Measurements from ENCODE around the gene TRIAP1. TPM values are rescaled to one million over a fixed set of nuclear protein-coding genes. Genes with fewer than 3 reads are reported as not detected.

Gene TRIAP1
- total and polyA plus RNA-seq, 4 donors = 9.6 to 32.9 (median 22.8) TPM

GRCh38 chr12:120485961-120486881 is 40.0 kb upstream of the TRIAP1 start:
- DNase-seq = no peak
- peaks cover 0 to 2% (median 0%) of the 10 kb centered on the region in 5 donors for H3K4me1 ChIP-seq (ENCODE audit: control insufficient read depth in 5 of 5, insufficient read depth in 5 of 5, low read length in 5 of 5)
- H3K9me3 ChIP-seq (ENCODE audit: control insufficient read depth in 4 of 4, insufficient read depth in 3 of 4, low read length in 3 of 4) = no peaks in the 10 kb centered on the region
- no peak overlapping the region for H3K27ac ChIP-seq (ENCODE audit: low read depth in 1 of 2, low read length in 1 of 2)
- WGBS, 2 donors = 96 to 98% methylated on average over 7 of the region's 7 CpGs
- ATAC-seq (ENCODE audit: insufficient read depth, low FRiP score) = no peak
- no peak for TF ChIP-seq CTCF (IDR thresholded peaks at IDR 0.05; ENCODE audit: control extremely low read depth, extremely low read depth)
- H3K4me3 ChIP-seq = no peak overlapping the region
- no peaks in the 10 kb centered on the region for H3K27me3 ChIP-seq (ENCODE audit: control insufficient read depth in 3 of 3, insufficient read depth in 3 of 3, low read length in 2 of 3)
- peaks cover 0 to 9% (median 4%) of the 10 kb centered on the region in 4 donors for H3K36me3 ChIP-seq (ENCODE audit: control insufficient read depth in 4 of 4, insufficient read depth in 4 of 4, low read length in 4 of 4)
- H3K9ac ChIP-seq (ENCODE audit: insufficient read depth in 1 of 2, low read length in 2 of 2) = no peak overlapping the region

- DNase-seq (no peak), ATAC-seq (ENCODE audit: insufficient read depth, low FRiP score) (no peak)
- H3K36me3 ChIP-seq (ENCODE audit: control insufficient read depth in 4 of 4, insufficient read depth in 4 of 4, low read length in 4 of 4) = peaks cover 0 to 4% (median 0%) of the 10 kb centered on the region in 4 donors
- H3K27me3 ChIP-seq (ENCODE audit: control insufficient read depth in 3 of 3, insufficient read depth in 3 of 3, low read length in 2 of 3) = no peaks in the 10 kb centered on the region
- no peaks in the 10 kb centered on the region for H3K4me1 ChIP-seq (ENCODE audit: control insufficient read depth in 5 of 5, insufficient read depth in 5 of 5, low read length in 5 of 5)
- H3K27ac ChIP-seq (ENCODE audit: low read depth in 1 of 2, low read length in 1 of 2) = no peak overlapping the region
- 96 to 100% methylated on average over 1 of the region's 1 CpG for WGBS, 2 donors
- H3K9me3 ChIP-seq (ENCODE audit: control insufficient read depth in 4 of 4, insufficient read depth in 3 of 4, low read length in 3 of 4) = no peaks in the 10 kb centered on the region
- H3K4me3 ChIP-seq = no peak overlapping the region
- no peak overlapping the region for H3K9ac ChIP-seq (ENCODE audit: insufficient read depth in 1 of 2, low read length in 2 of 2)
- TF ChIP-seq CTCF (IDR thresholded peaks at IDR 0.05; ENCODE audit: control extremely low read depth, extremely low read depth) = no peak
These were observed 37.4 kb upstream of the TRIAP1 start for GRCh38 chr12:120483621-120484020.

GRCh38 chr12:120481022-120481767 is 35.0 kb upstream of the TRIAP1 start:
- H3K27ac ChIP-seq (ENCODE audit: low read depth in 1 of 2, low read length in 1 of 2) = no peak overlapping the region
- ATAC-seq (ENCODE audit: insufficient read depth, low FRiP score) (no peak), DNase-seq (no peak)
- no peaks in the 10 kb centered on the region for H3K9me3 ChIP-seq (ENCODE audit: control insufficient read depth in 4 of 4, insufficient read depth in 3 of 4, low read length in 3 of 4)
- TF ChIP-seq CTCF (IDR thresholded peaks at IDR 0.05; ENCODE audit: control extremely low read depth, extremely low read depth) = no peak
- no peaks in the 10 kb centered on the region for H3K4me1 ChIP-seq (ENCODE audit: control insufficient read depth in 5 of 5, insufficient read depth in 5 of 5, low read length in 5 of 5)
- 93 to 94% methylated on average over 9 of the region's 9 CpGs for WGBS, 2 donors
- no peaks in the 10 kb centered on the region for H3K27me3 ChIP-seq (ENCODE audit: control insufficient read depth in 3 of 3, insufficient read depth in 3 of 3, low read length in 2 of 3)
- peaks cover 0 to 4% (median 0%) of the 10 kb centered on the region in 4 donors for H3K36me3 ChIP-seq (ENCODE audit: control insufficient read depth in 4 of 4, insufficient read depth in 4 of 4, low read length in 4 of 4)
- H3K4me3 ChIP-seq = no peak overlapping the region
- no peak overlapping the region for H3K9ac ChIP-seq (ENCODE audit: insufficient read depth in 1 of 2, low read length in 2 of 2)
